HFFc6 (cell line): Measurements from ENCODE around the gene KANTR. TPM values are rescaled to one million over a fixed set of nuclear protein-coding genes. Genes with fewer than 3 reads are reported as not detected.

Experiments used
- DNase-seq: peaks from one replicate; pipeline ENCODE4 v3.0.0-alpha.2; 2018
- H3K27ac Mint-ChIP-seq: 2 replicates; pipeline ENCODE4 v1.8.0; 2020; ENCODE audit warnings: mild to moderate bottlenecking, mixed read lengths
- H3K27me3 Mint-ChIP-seq: 2 replicates; pipeline ENCODE4 v1.8.0; 2021; ENCODE audit warnings: mild to moderate bottlenecking, moderate library complexity, mixed read lengths; ENCODE audit not compliant: insufficient read depth
- H3K36me3 Mint-ChIP-seq: 2 replicates; pipeline ENCODE4 v1.8.0; 2021; ENCODE audit warnings: low read depth, mixed read lengths
- H3K4me1 Mint-ChIP-seq: 2 replicates; pipeline ENCODE4 v1.8.0; 2020; ENCODE audit warnings: low read depth, mixed read lengths
- H3K4me3 Mint-ChIP-seq: 2 replicates; pipeline ENCODE4 v1.8.0; 2020; ENCODE audit warnings: mild to moderate bottlenecking, moderate library complexity, mixed read lengths
- H3K9me3 Mint-ChIP-seq: 2 replicates; pipeline ENCODE4 v1.8.0; 2020; ENCODE audit warnings: mild to moderate bottlenecking, mixed read lengths
- total RNA-seq, 6 experiments: library from RNA; stranded (reverse); fragmentation: NEBNext Ultra II Directional; extraction: Animal tissue kit (Norgen Biotek cat#: 25700); gene quantifications; 2 replicates in 1 of 6; 3 replicates in 5 of 6; pipeline ENCODE4 v1.2.3, GENCODE V29; 2021
- TF ChIP-seq, protein P1 (sequence below): fragments of 200-600 bp; sonication (generic); IDR thresholded peaks from 2 replicates; pipeline ENCODE4 v1.5.0; 2021; ENCODE audit warnings: antibody characterized with exemption, mild to moderate bottlenecking

KANTR gene
- total RNA-seq, 6 experiments from 2014 or later = 2.6 to 4.8 (median 3.2) TPM

DNA sequence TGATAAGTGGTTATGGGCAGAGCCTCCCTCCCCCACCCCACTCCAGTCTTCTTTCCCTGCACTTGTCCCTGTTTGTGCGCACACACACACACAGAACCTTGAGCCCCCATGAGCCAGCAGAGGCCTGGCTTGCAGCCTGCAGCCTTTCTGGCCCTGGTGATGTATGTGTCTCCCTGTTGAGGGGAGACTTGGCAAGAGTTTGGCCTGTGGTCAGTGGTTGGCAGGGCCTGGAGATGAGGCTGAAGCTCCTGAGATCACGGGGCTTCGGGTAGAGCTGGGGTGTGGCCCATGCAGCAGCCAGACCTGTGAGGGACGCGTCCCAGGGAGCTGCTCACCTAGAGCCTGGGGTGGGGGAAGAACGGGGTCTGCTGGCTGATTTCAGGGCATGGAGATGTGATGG lies 43.1 kb upstream of the KANTR start:
- Mint-ChIP-seq H3K27ac (no peak overlapping the region), H3K4me1 (peaks cover 12% of the 10 kb centered on the region), H3K36me3 (no peaks in the 10 kb centered on the region), H3K9me3 (no peaks in the 10 kb centered on the region), H3K27me3 (peaks cover 2% of the 10 kb centered on the region; the same call in 1 of the 2 replicates), H3K4me3 (no peak overlapping the region)
- DNase-seq = no peak
- TF ChIP-seq, protein P1, sequence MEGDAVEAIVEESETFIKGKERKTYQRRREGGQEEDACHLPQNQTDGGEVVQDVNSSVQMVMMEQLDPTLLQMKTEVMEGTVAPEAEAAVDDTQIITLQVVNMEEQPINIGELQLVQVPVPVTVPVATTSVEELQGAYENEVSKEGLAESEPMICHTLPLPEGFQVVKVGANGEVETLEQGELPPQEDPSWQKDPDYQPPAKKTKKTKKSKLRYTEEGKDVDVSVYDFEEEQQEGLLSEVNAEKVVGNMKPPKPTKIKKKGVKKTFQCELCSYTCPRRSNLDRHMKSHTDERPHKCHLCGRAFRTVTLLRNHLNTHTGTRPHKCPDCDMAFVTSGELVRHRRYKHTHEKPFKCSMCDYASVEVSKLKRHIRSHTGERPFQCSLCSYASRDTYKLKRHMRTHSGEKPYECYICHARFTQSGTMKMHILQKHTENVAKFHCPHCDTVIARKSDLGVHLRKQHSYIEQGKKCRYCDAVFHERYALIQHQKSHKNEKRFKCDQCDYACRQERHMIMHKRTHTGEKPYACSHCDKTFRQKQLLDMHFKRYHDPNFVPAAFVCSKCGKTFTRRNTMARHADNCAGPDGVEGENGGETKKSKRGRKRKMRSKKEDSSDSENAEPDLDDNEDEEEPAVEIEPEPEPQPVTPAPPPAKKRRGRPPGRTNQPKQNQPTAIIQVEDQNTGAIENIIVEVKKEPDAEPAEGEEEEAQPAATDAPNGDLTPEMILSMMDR = no peak

DNA sequence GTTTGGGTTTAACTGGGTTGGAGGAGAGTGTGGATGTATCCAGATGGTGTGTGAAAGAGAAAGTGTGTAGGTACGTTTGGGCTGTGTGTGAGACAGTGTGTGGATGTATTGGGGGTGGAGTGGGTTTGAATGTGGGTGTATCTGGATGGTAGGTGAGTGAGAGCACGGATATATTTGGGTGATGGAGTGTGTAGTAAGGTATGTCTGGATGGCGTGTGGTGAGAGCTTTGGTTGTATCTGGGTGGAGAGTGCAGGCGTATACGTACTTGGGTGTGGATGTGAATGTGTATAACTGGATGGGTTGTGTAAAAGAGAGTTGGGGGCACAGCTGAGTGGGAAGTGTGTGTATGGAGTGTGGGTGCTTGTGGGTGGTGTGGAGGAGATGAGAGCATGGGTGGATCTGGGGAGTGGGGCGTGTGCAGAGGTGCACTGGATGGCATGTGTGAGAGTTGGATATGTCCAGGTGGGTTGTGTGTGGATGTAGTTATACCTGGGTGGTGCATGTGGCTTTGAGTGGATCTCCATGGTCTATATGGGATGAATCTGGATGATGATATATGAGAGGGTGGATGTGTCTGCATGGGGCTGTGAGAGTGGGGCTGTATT lies 38.6 kb upstream of the KANTR start:
- no peak for DNase-seq
- Mint-ChIP-seq H3K4me1 (no peaks in the 10 kb centered on the region), H3K4me3 (no peak overlapping the region), H3K36me3 (no peaks in the 10 kb centered on the region), H3K9me3 (no peaks in the 10 kb centered on the region), H3K27ac (no peak overlapping the region), H3K27me3 (no peaks in the 10 kb centered on the region)
- TF ChIP-seq, protein P1 = no peak

DNA sequence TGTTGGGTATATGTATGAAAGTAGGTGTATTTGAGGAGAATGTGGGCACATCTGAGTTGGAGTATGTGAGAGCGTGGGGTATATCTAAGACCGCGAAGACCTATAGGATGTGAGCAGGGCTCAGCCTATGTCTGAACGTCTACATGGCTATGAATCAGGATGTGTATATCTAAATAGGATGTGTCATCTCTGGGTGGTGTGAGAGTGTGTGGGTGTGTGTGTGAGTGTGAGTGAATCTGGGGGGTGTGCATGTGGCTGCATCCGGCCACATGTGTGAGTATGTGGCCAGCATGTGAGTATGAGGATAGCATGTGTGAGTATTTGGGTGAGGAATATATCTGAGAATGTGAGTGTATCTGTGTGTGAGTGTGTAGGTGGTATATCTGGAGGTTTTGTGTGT lies 37.6 kb upstream of the KANTR start:
- Mint-ChIP-seq H3K27me3 (no peaks in the 10 kb centered on the region), H3K9me3 (no peaks in the 10 kb centered on the region), H3K36me3 (no peaks in the 10 kb centered on the region), H3K27ac (no peak overlapping the region), H3K4me3 (no peak overlapping the region), H3K4me1 (no peaks in the 10 kb centered on the region)
- no peak for DNase-seq
- TF ChIP-seq, protein P1 = no peak

DNA sequence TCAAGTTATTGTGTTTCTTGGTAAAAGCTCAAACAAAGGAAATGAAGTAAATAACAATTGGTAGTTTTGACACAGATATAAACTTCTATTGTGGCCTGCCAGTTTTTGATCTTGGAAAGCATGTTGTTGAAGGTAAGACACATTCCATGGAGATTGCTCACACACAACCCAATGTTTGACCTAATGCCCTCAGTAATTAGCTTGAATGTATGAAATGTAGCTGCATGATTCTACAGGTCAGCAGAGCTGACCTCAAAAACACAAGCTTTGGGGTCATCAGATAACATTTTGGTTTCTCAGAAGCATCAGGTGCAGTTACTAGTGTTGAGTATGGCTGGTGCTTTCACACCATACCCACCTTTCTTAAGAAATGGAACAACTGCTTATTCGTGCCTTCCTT lies 28.8 kb upstream of the KANTR start:
- Mint-ChIP-seq H3K36me3 (no peaks in the 10 kb centered on the region), H3K4me3 (no peak overlapping the region), H3K27ac (no peak overlapping the region), H3K9me3 (no peaks in the 10 kb centered on the region), H3K4me1 (peaks cover 11% of the 10 kb centered on the region), H3K27me3 (no peaks in the 10 kb centered on the region)
- TF ChIP-seq, protein P1 = no peak
- no peak for DNase-seq

DNA sequence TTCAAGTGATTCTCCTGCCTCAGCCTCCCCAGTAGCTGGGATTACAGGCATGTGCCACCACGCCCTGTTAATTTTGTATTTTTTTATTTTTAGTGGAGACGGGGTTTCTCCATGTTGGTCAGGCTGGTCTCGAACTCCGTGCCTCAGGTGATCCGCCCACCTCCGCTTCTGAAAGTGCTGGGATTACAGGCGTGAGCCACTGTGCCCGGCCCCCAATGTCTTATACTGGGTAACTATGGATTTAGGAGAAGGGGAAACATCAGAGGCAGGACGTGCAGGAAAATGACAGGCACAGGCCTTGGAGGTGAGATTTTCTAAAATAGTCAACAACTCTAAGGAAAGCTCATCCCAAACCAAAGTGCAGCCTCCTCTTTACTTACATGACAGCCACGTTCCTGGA lies 22.9 kb upstream of the KANTR start:
- no peak for DNase-seq
- no peaks in the 10 kb centered on the region; the same call in 1 of the 2 replicates for H3K27me3 Mint-ChIP-seq
- TF ChIP-seq, protein P1 = no peak
- peaks cover 20% of the 10 kb centered on the region for H3K4me1 Mint-ChIP-seq
- H3K36me3 Mint-ChIP-seq = peaks cover 5% of the 10 kb centered on the region
- no peaks in the 10 kb centered on the region for H3K9me3 Mint-ChIP-seq
- no peak overlapping the region; the same call in 1 of the 2 replicates for H3K4me3 Mint-ChIP-seq
- no peak overlapping the region for H3K27ac Mint-ChIP-seq
